GM19324 (cell line): Measurements from ENCODE around the gene WDR87.
"Not testable (repeated sequence)": the region's sequence is repeated elsewhere in the genome, so short reads cannot be mapped to it uniquely, and the experiment has no call there.

ENCODE experiments used
- ATAC-seq: cut with Tn5 transposase; IDR thresholded peaks from one replicate; pipeline ENCODE4 v1.9.1; 2021; ENCODE audit warnings: mild to moderate bottlenecking, moderate library complexity; ENCODE audit not compliant: unreplicated experiment, low FRiP score

Gene WDR87

GRCh38 chr19:37893845-37894575 lies 12.4 kb downstream of the WDR87 start:
- no peak for ATAC-seq

DNA sequence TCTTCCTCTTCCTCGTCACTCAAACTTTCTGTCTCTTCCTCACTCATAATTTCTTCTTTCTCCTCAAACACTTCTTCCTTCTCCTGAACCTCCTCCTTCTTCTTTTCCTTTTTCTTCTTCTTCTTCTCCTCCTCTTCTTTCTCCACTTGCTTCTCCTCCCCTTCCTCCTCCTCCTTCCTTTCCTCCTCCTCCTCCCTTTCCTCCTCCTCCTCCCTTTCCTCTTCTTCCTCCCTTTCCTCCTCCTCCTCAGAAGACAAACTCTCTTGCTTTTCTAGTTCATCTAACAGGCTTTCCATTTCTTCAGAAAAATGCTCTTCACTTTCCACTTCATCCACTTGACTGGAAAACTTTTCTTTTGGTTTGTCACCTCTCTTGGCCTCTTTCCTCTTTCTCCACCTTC lies 19.8 kb downstream of the WDR87 start:
- no peak for ATAC-seq

GRCh38 chr19:37885392-37885791 lies 21.0 kb downstream of the WDR87 start:
- ATAC-seq, result no peak

- ATAC-seq, result no peak
Measured at GRCh38 chr19:37877147-37877546, 29.2 kb downstream of the WDR87 start.

DNA sequence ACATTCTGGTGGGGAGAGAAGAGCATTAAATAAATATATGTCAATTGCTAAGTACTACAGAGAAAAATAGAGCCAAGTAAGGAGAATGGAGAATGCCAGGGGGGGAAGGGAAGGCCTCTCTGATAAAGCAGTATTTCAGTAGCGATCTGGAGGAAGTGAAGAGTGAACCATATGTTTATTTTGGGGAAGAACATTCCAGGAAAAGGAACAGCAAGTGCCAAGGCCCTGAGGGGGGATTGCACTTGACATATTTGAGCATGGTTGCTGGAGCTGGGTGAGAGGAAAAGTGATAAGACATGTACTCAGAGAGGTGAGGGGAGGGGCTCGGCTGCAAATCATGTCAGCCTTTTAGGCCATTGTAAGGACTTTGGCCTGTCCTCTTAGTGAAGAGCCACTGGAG lies 30.4 kb downstream of the WDR87 start:
- no peak for ATAC-seq

DNA sequence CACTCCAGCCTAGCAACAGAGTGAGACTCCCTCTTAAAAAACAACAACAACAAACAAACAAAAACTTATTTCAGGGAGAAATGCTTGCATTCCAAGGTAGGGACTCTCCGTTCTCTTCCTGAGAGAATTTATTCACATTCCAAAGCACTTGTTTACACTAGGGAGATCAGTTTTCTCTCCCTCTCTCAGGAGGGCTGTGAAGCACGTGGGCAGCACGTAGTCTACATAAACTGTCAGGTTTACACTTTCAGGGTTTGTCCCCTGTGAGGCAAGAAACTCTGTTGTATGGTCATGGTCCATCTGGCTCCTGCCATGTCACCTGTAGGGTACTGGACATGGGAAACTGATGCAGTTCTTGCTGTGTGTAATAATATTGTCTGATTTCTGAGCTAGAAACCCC lies 31.6 kb downstream of the WDR87 start:
- ATAC-seq, result no peak

DNA sequence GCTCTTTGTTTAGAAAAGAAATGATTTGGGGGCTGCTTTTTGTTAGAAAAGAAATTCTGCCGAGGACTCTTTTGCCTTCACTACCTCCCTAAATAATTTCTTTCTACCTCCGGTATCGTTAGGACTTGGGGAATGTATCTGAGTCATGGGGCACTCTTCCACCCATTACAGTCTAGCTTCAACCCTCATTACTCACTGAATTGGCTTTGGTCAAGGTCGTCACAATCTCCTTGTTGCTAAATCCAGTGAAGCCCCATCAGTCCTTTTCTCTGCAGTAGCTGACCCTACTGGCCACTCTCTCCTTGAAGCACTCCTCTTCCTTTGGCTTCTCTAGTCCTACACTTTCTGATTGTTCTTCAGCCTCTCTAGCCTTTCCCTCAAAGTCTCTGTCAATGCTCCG lies 34.0 kb downstream of the WDR87 start:
- ATAC-seq, result no peak

DNA sequence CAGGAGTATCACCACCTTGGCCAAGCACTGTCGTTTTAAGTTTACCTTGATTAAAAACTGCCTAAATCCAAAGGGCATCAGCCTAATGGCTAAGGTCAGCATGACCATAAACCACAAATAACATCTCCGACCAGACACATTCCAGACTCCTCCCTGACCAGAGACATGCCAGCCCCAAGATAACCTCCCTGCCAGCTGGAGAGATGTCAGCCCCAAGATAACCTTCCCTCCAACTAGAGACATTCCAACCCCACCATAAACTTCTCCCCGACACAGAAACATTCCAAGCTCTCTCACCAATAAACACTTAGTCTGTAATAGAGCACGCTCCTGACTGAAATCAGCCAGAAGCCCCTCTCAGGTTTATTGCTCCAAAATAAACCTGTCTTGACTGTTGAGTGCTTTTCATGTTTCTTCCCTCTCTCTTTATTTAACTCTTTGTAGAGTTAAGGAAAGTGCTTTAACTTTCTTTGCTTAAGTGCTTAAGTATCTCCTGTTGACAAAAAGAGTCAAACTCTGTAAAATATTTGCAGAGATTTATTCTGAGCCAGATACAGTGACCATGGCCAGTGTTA lies 36.5 kb downstream of the WDR87 start:
- ATAC-seq, result no peak

DNA sequence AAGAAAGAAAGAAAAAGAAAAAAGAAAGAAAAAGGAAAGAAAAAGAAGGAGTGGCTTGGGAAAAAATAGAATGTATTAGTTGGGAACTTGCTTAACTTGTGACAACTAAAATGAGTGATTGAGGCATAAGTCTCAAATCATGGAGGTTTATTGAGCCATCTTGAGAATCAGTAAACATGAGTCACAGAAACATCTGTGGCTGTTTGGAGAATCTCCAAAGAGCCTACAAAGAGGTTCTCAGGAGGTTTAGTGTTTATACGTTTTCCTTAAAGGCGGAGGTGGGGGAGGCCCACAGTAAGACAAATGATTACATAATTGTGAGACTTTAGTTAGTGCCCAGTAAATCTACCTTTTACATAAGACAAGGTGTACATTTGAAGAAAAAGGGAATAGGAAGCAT lies 38.6 kb downstream of the WDR87 start:
- ATAC-seq, result no peak

- not testable (repeated sequence) for ATAC-seq
Measured at GRCh38 chr19:37865930-37866329, 40.5 kb downstream of the WDR87 start.

- ATAC-seq, result no peak
Measured at GRCh38 chr19:37864501-37864900, 41.9 kb downstream of the WDR87 start.

- ATAC-seq, result no peak
Measured at GRCh38 chr19:37855098-37855497, 51.3 kb downstream of the WDR87 start.

GRCh38 chr19:37845932-37846331 lies 60.5 kb downstream of the WDR87 start:
- no peak for ATAC-seq
